Upper lobe of left lung (tissue), 4 donors: Measurements from ENCODE around the gene PDAP1.
"Not testable (repeated sequence)": the region's sequence is repeated elsewhere in the genome, so short reads cannot be mapped to it uniquely, and the experiment has no call there.

Experiments
- POLR2A ChIP-seq, 4 donors: fragments of 450-650 bp; IDR thresholded peaks; one replicate each; pipeline ENCODE4 v1.5.1; 2016 to 2017; ENCODE audit warnings: antibody characterized with exemption in 4 of 4, mild to moderate bottlenecking in 2 of 4
- TF ChIP-seq, protein P1 (sequence below), 6 experiments: fragments of 450-650 bp in 4 of 6; fragments of 200-600 bp in 2 of 6; sonication (generic) in 2 of 6; IDR thresholded peaks; one replicate each; pipeline ENCODE4 v1.5.1; 2016 to 2019; ENCODE audit warnings: antibody characterized with exemption in 6 of 6

DNA sequence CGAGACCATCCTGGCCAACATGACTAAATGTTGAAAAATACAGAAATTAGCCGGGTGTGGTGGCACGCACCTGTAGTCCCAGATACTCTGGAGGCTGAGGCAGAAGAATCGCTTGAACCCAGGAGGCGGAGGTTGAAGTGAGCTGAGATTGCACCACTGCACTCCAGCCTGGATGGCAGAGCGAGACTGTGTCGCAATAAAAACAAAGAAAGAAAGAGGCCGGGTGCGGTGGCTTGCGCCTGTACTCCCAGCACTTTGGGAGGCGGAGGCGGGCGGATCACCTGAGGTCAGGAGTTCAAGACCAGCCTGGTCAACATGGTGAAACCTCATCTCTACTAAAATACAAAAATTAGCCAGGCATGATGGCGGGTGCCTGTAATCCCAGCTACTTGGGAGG, 21.2 kb downstream of the PDAP1 start:
- not testable (repeated sequence) for TF ChIP-seq POLR2A (IDR thresholded peaks at IDR 0.05)
- TF ChIP-seq, protein P1, sequence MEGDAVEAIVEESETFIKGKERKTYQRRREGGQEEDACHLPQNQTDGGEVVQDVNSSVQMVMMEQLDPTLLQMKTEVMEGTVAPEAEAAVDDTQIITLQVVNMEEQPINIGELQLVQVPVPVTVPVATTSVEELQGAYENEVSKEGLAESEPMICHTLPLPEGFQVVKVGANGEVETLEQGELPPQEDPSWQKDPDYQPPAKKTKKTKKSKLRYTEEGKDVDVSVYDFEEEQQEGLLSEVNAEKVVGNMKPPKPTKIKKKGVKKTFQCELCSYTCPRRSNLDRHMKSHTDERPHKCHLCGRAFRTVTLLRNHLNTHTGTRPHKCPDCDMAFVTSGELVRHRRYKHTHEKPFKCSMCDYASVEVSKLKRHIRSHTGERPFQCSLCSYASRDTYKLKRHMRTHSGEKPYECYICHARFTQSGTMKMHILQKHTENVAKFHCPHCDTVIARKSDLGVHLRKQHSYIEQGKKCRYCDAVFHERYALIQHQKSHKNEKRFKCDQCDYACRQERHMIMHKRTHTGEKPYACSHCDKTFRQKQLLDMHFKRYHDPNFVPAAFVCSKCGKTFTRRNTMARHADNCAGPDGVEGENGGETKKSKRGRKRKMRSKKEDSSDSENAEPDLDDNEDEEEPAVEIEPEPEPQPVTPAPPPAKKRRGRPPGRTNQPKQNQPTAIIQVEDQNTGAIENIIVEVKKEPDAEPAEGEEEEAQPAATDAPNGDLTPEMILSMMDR (IDR thresholded peaks at IDR 0.05): not testable (repeated sequence)
